GM23338 (cell line): ENCODE measurements around the gene HMOX1. TPM values are rescaled to one million over a fixed set of nuclear protein-coding genes. Genes with fewer than 3 reads are reported as not detected.

Source experiments
- ATAC-seq: fragments of 200-7000 bp; cut with Tn5 transposase; 3 replicates; pipeline ENCODE4 v1.9.1; 2020
- DNase-seq: peaks from one replicate; pipeline ENCODE4 v3.0.0-alpha.2; 2015; ENCODE audit warnings: low spot score
- H2AFZ ChIP-seq: fragments of 200-600 bp; sonication (generic); 2 replicates; pipeline ENCODE4 v1.8.0; 2016; ENCODE audit warnings: antibody characterized with exemption, mild to moderate bottlenecking, moderate library complexity
- H3F3A ChIP-seq: fragments of 200-600 bp; sonication (generic); replicated peaks from 2 replicates; pipeline ENCODE4 v1.8.0; 2017; ENCODE audit warnings: antibody characterized with exemption, mixed run types, low read depth
- H3K27ac ChIP-seq: fragments of 200-600 bp; sonication (generic); 2 replicates; pipeline ENCODE4 v1.6.1; 2016; ENCODE audit warnings: low read depth
- H3K27me3 ChIP-seq: fragments of 200-600 bp; sonication (generic); 2 replicates; pipeline ENCODE4 v1.8.0; 2016; ENCODE audit warnings: mild to moderate bottlenecking, mixed run types, moderate library complexity; ENCODE audit not compliant: insufficient read depth
- H3K36me3 ChIP-seq: fragments of 200-600 bp; sonication (generic); 2 replicates; pipeline ENCODE4 v1.8.0; 2016; ENCODE audit warnings: mild to moderate bottlenecking; ENCODE audit not compliant: insufficient read depth
- H3K4me1 ChIP-seq: fragments of 200-600 bp; sonication (generic); 2 replicates; pipeline ENCODE4 v1.8.0; 2016; ENCODE audit warnings: mild to moderate bottlenecking, moderate library complexity; ENCODE audit not compliant: insufficient read depth
- H3K4me2 ChIP-seq: fragments of 200-600 bp; sonication (generic); 2 replicates; pipeline ENCODE4 v1.7.1; 2017; ENCODE audit warnings: mixed run types
- H3K4me3 ChIP-seq: fragments of 200-600 bp; sonication (generic); 2 replicates; pipeline ENCODE4 v1.6.1; 2016; ENCODE audit warnings: mixed run types
- H3K79me2 ChIP-seq: fragments of 200-600 bp; sonication (generic); replicated peaks from 2 replicates; pipeline ENCODE4 v1.8.0; 2017; ENCODE audit warnings: mild to moderate bottlenecking; ENCODE audit not compliant: insufficient read depth
- H3K9me2 ChIP-seq: fragments of 200-600 bp; sonication (generic); 2 replicates; pipeline ENCODE4 v1.8.0; 2017; ENCODE audit not compliant: insufficient read depth
- H4K20me1 ChIP-seq: fragments of 200-600 bp; sonication (generic); replicated peaks from 2 replicates; pipeline ENCODE4 v1.8.0; 2017; ENCODE audit warnings: mild to moderate bottlenecking; ENCODE audit not compliant: insufficient read depth
- H3K27ac Mint-ChIP-seq: 2 replicates; pipeline ENCODE4 v1.8.0; 2020; ENCODE audit warnings: inconsistent platforms, mild to moderate bottlenecking, moderate library complexity, mixed read lengths
- H3K27me3 Mint-ChIP-seq: 3 replicates; pipeline ENCODE4 v1.8.0; 2022; ENCODE audit warnings: low read depth, mild to moderate bottlenecking, moderate library complexity, mixed read lengths, inconsistent platforms; ENCODE audit not compliant: insufficient read depth, poor library complexity
- H3K36me3 Mint-ChIP-seq: 3 replicates; pipeline ENCODE4 v1.8.0; 2021; ENCODE audit warnings: low read depth, mild to moderate bottlenecking, inconsistent platforms, moderate library complexity, mixed read lengths
- H3K4me1 Mint-ChIP-seq: 3 replicates; pipeline ENCODE4 v1.8.0; 2020; ENCODE audit warnings: mild to moderate bottlenecking, inconsistent platforms, mixed read lengths
- H3K4me3 Mint-ChIP-seq: 3 replicates; pipeline ENCODE4 v1.8.0; 2021; ENCODE audit warnings: moderate library complexity, mild to moderate bottlenecking, inconsistent platforms, mixed read lengths
- H3K9me3 Mint-ChIP-seq: 3 replicates; pipeline ENCODE4 v1.8.0; 2020; ENCODE audit warnings: moderate library complexity, mild to moderate bottlenecking, inconsistent platforms, mixed read lengths
- CREB1 ChIP-seq: fragments of 250-450 bp; sonication (Bioruptor Pico); IDR thresholded peaks from 2 replicates; pipeline ENCODE4 v1.5.0; 2020; ENCODE audit warnings: low read depth, mild to moderate bottlenecking, moderate library complexity
- ETS1 ChIP-seq: IDR thresholded peaks from 2 replicates; pipeline ENCODE4 v1.6.1; 2016; ENCODE audit warnings: antibody characterized with exemption
- EZH2 ChIP-seq: fragments of 200-600 bp; sonication (generic); IDR thresholded peaks from one replicate; pipeline ENCODE4 v1.8.0; 2017; ENCODE audit warnings: antibody characterized with exemption, mild to moderate bottlenecking, low read depth; ENCODE audit not compliant: unreplicated experiment
- EZH2phosphoT487 ChIP-seq: fragments of 200-600 bp; sonication (generic); IDR thresholded peaks from one replicate; pipeline ENCODE4 v1.8.1; 2018; ENCODE audit warnings: antibody characterized with exemption; ENCODE audit not compliant: unreplicated experiment
- JUNB ChIP-seq: IDR thresholded peaks from one replicate; pipeline ENCODE4 v1.6.1; 2016; ENCODE audit warnings: antibody characterized with exemption; ENCODE audit not compliant: unreplicated experiment
- NANOG ChIP-seq: IDR thresholded peaks from 2 replicates; pipeline ENCODE4 v1.6.1; 2016; ENCODE audit warnings: antibody characterized with exemption, borderline replicate concordance
- POLR2AphosphoS5 ChIP-seq: IDR thresholded peaks from 2 replicates; pipeline ENCODE4 v1.6.1; 2016; ENCODE audit warnings: antibody characterized with exemption, low read depth
- REST ChIP-seq: IDR thresholded peaks from one replicate; pipeline ENCODE4 v1.6.1; 2018; ENCODE audit warnings: antibody characterized with exemption; ENCODE audit not compliant: unreplicated experiment
- ZNF114 ChIP-seq: fragments of 250-450 bp; sonication (Bioruptor Pico); IDR thresholded peaks from 2 replicates; pipeline ENCODE4 v1.5.0; 2020; ENCODE audit warnings: mild to moderate bottlenecking, moderate library complexity
- ZNF331 ChIP-seq: fragments of 250-450 bp; sonication (Bioruptor Pico); IDR thresholded peaks from 2 replicates; pipeline ENCODE4 v1.5.0; 2020; ENCODE audit warnings: low read depth, mild to moderate bottlenecking, moderate library complexity
- ZNF462 ChIP-seq: fragments of 250-450 bp; sonication (Bioruptor Pico); IDR thresholded peaks from 2 replicates; pipeline ENCODE4 v1.5.0; 2020; ENCODE audit warnings: mild to moderate bottlenecking, moderate library complexity
- polyA plus RNA-seq: library from polyadenylated mRNA; unstranded; fragments of >200 nt; fragmentation: Nextera tagmentation; extraction: Ambion mirVana; gene quantifications from 2 replicates; pipeline ENCODE4 v1.2.1, GENCODE V29; 2016
- total RNA-seq: library from RNA; depleted of rRNA; stranded (reverse); fragments of >200 nt; shearing (Covaris generic); gene quantifications from 2 replicates; pipeline ENCODE4 v1.2.3, GENCODE V29; 2014

Gene HMOX1
- total and polyA plus RNA-seq, 2 experiments from 2014 or later, result 10.9 to 22.6 TPM

GRCh38 chr22:35379146-35379993, 1.5 kb upstream of the HMOX1 start:
- Mint-ChIP-seq H3K27ac (peak overlapping the region; percentile 100), H3K27me3 (peaks cover 33% of the 10 kb centered on the region)
- ATAC-seq, result no peak

More at GRCh38 chr22:35379146-35379993, 1.5 kb upstream of the HMOX1 start:
- Mint-ChIP-seq H3K9me3 (no peaks in the 10 kb centered on the region), H3K36me3 (peaks cover 17% of the 10 kb centered on the region), H3K4me3 (0 out of 3 replicates have a peak overlapping the region, but pooled peaks have one; percentile 77), H3K4me1 (peaks cover 60% of the 10 kb centered on the region)
- peaks cover 41% of the 10 kb centered on the region for H3F3A ChIP-seq
- no peak overlapping the region for H2AFZ ChIP-seq
- DNase-seq, result no peak
- no peaks in the 10 kb centered on the region for H3K36me3 ChIP-seq
- peak overlapping the region; percentile 97; the same call in 1 of the 2 replicates for H3K27ac ChIP-seq
- no peaks in the 10 kb centered on the region for H4K20me1 ChIP-seq
- H3K4me2 ChIP-seq, result peak overlapping the region; percentile 39
- no peaks in the 10 kb centered on the region for H3K9me2 ChIP-seq
- TF ChIP-seq CREB1 (CRISPR knock-in tag) (no peak), ETS1 (no peak), REST (no peak), ZNF114 (CRISPR knock-in tag) (no peak), POLR2AphosphoS5 (no peak), EZH2 (no peak), EZH2phosphoT487 (no peak), ZNF462 (CRISPR knock-in tag) (no peak), JUNB (no peak), NANOG (no peak), ZNF331 (CRISPR knock-in tag) (no peak)
- H3K4me3 ChIP-seq, result no peak overlapping the region
- peaks cover 11% of the 10 kb centered on the region for H3K79me2 ChIP-seq
- peaks cover 70% of the 10 kb centered on the region for H3K4me1 ChIP-seq
- no peaks in the 10 kb centered on the region for H3K27me3 ChIP-seq
